ENCODE results near the gene GPR146.

The GPR146 gene

DNA sequence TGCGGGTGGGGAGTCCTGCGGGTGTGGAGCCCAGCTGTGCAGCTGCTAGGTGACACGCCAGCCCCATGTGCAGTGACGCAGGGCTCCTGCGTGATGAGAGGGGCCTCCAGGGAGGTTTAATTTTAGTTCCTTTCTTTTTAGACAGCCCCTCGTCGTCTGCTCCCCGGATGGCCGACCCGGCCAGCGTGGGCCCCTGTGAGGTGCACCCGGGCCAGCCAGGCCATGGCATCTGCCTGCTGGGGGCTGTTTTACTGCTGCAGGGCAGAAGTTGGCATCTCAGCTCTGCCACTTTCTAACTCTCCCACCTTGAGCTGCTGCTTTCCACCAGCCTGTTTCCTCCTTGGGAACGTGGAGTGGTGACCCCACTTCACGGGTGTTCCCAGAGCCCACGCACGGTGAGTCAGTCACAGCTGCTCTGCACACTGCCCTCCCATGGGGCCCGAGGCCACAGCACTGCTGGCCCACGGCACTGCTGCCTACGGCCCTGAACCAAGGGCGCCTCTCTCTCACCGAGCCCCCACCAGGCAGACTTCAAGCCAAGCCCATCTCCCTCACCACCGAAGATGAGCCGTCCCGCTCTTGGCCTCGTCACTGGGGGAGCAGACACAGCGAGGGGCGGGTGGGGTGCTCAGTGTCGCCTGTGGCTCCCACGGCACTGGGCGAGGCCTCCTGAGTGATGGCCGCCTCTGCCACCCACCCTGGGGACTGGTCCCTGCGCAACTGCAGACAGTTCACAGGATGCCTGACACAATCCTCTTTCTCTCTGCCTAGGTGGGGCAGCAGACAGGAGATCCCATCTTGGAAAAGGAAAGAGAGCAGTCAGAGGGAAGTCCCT is 40.1 kb upstream of the GPR146 start:
- no peak overlapping the region for H2AFZ ChIP-seq (ENCODE audit: low read length)
- peaks cover 35% of the 10 kb centered on the region for H3K4me1 ChIP-seq (ENCODE audit: insufficient read depth, low read length, severe bottlenecking)
- H3K36me3 ChIP-seq (ENCODE audit: insufficient read depth, low read length): peaks cover 11% of the 10 kb centered on the region; the same call in 1 of the 2 replicates
- no peaks in the 10 kb centered on the region for H4K20me1 ChIP-seq (ENCODE audit: insufficient read depth, low read length)
- no peaks in the 10 kb centered on the region for H3K9me3 ChIP-seq (ENCODE audit: low read length)
- H3K9me2 ChIP-seq (ENCODE audit: low read depth, low read length): no peaks in the 10 kb centered on the region
- H3K27me3 ChIP-seq (ENCODE audit: insufficient read depth, low read length): no peaks in the 10 kb centered on the region
- H3K9ac ChIP-seq (ENCODE audit: low read length): peak overlapping the region; percentile 6; the same call in 1 of the 2 replicates
- no peak for TF ChIP-seq EZH2 (IDR thresholded peaks at IDR 0.05; ENCODE audit: borderline replicate concordance, low read length)
- TF ChIP-seq, protein P1, sequence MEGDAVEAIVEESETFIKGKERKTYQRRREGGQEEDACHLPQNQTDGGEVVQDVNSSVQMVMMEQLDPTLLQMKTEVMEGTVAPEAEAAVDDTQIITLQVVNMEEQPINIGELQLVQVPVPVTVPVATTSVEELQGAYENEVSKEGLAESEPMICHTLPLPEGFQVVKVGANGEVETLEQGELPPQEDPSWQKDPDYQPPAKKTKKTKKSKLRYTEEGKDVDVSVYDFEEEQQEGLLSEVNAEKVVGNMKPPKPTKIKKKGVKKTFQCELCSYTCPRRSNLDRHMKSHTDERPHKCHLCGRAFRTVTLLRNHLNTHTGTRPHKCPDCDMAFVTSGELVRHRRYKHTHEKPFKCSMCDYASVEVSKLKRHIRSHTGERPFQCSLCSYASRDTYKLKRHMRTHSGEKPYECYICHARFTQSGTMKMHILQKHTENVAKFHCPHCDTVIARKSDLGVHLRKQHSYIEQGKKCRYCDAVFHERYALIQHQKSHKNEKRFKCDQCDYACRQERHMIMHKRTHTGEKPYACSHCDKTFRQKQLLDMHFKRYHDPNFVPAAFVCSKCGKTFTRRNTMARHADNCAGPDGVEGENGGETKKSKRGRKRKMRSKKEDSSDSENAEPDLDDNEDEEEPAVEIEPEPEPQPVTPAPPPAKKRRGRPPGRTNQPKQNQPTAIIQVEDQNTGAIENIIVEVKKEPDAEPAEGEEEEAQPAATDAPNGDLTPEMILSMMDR (IDR thresholded peaks at IDR 0.05; ENCODE audit: low read length): no peak
- no peak overlapping the region for H3K4me3 ChIP-seq (ENCODE audit: low read depth, low read length, poor library complexity, severe bottlenecking)
- H3K27ac ChIP-seq (ENCODE audit: low read depth, low read length, poor library complexity, severe bottlenecking): peak overlapping the region; percentile 15
- no peak overlapping the region; the same call in 1 of the 2 replicates for H3K4me2 ChIP-seq (ENCODE audit: low read length)
- no peaks in the 10 kb centered on the region for H3K79me2 ChIP-seq (ENCODE audit: insufficient read depth, low read length)
- H3F3A ChIP-seq (ENCODE audit: insufficient read depth, low read length): no peaks in the 10 kb centered on the region; the same call in 1 of the 2 replicates

DNA sequence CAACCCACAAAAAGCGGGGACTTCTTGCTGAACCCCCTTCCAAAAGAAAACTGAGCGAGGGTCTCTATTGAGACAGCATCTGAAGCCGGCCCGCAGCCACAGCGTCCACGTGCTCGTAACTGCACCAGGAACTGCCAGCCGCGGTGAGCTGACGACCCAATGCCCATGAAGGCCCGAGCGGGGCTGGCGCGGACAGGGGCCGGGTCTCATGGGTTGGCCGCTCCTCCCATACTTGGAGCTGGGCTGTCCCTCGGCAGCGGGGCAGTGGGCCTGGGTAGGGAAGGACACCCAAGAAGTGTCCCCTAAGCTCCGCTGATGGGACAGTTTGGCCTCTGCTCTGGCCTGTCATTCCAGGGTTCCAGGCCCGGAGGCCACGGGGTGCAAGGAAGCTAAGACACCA is 39.0 kb upstream of the GPR146 start:
- H3K9me3 ChIP-seq (ENCODE audit: low read length): no peaks in the 10 kb centered on the region
- no peak overlapping the region for H3K4me3 ChIP-seq (ENCODE audit: low read depth, low read length, poor library complexity, severe bottlenecking)
- no peak overlapping the region for H3K9ac ChIP-seq (ENCODE audit: low read length)
- H4K20me1 ChIP-seq (ENCODE audit: insufficient read depth, low read length): no peaks in the 10 kb centered on the region
- H3K79me2 ChIP-seq (ENCODE audit: insufficient read depth, low read length): no peaks in the 10 kb centered on the region
- no peak overlapping the region for H3K4me2 ChIP-seq (ENCODE audit: low read length)
- no peaks in the 10 kb centered on the region; the same call in 1 of the 2 replicates for H3F3A ChIP-seq (ENCODE audit: insufficient read depth, low read length)
- H3K27ac ChIP-seq (ENCODE audit: low read depth, low read length, poor library complexity, severe bottlenecking): no peak overlapping the region
- H3K36me3 ChIP-seq (ENCODE audit: insufficient read depth, low read length): peaks cover 18% of the 10 kb centered on the region; the same call in 1 of the 2 replicates
- no peak for TF ChIP-seq EZH2 (IDR thresholded peaks at IDR 0.05; ENCODE audit: borderline replicate concordance, low read length)
- H2AFZ ChIP-seq (ENCODE audit: low read length): no peak overlapping the region
- H3K9me2 ChIP-seq (ENCODE audit: low read depth, low read length): no peaks in the 10 kb centered on the region
- peaks cover 25% of the 10 kb centered on the region for H3K4me1 ChIP-seq (ENCODE audit: insufficient read depth, low read length, severe bottlenecking)
- no peaks in the 10 kb centered on the region for H3K27me3 ChIP-seq (ENCODE audit: insufficient read depth, low read length)

DNA sequence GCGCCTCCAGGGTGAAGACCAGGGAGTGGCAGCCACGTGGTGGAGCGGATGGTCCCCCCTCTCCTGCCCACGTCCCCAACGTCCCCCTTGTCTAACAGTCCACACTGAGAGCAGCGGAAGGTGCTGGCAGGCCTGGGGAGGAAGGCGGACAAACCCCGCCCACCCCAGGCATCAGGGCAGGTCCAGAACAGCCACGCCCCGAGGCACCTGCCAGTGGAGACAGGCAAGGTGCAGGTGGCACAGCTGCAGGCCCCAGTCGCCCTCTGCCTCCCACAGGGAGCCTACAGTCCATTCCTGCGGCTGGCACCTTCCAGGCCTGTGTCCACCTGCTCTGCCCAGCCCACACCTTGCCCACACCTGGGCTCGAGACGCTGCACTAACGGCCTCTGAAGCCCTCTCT is 36.4 kb upstream of the GPR146 start:
- no peaks in the 10 kb centered on the region for H4K20me1 ChIP-seq (ENCODE audit: insufficient read depth, low read length)
- no peaks in the 10 kb centered on the region for H3K79me2 ChIP-seq (ENCODE audit: insufficient read depth, low read length)
- H3K9me3 ChIP-seq (ENCODE audit: low read length): no peaks in the 10 kb centered on the region
- H3K9me2 ChIP-seq (ENCODE audit: low read depth, low read length): no peaks in the 10 kb centered on the region
- H3K9ac ChIP-seq (ENCODE audit: low read length): no peak overlapping the region
- H3K27me3 ChIP-seq (ENCODE audit: insufficient read depth, low read length): no peaks in the 10 kb centered on the region
- H3K4me2 ChIP-seq (ENCODE audit: low read length): no peak overlapping the region; the same call in 1 of the 2 replicates
- no peak for TF ChIP-seq EZH2 (IDR thresholded peaks at IDR 0.05; ENCODE audit: borderline replicate concordance, low read length)
- TF ChIP-seq, protein P1 (IDR thresholded peaks at IDR 0.05; ENCODE audit: low read length): no peak
- H3K4me1 ChIP-seq (ENCODE audit: insufficient read depth, low read length, severe bottlenecking): peaks cover 12% of the 10 kb centered on the region
- peak overlapping the region; percentile 37 for H3K27ac ChIP-seq (ENCODE audit: low read depth, low read length, poor library complexity, severe bottlenecking)
- no peak overlapping the region for H2AFZ ChIP-seq (ENCODE audit: low read length)
- H3K4me3 ChIP-seq (ENCODE audit: low read depth, low read length, poor library complexity, severe bottlenecking): no peak overlapping the region
- H3F3A ChIP-seq (ENCODE audit: insufficient read depth, low read length): no peaks in the 10 kb centered on the region
- H3K36me3 ChIP-seq (ENCODE audit: insufficient read depth, low read length): peaks cover 18% of the 10 kb centered on the region; the same call in 1 of the 2 replicates
